NCI-H2196 treated with DMSO at 0.1 percent for 48 hours (cell line): ENCODE results near the gene CCDC7.
"Not testable (repeated sequence)": the region's sequence is repeated elsewhere in the genome, so short reads cannot be mapped to it uniquely, and the experiment has no call there.

Source experiments
- DNase-seq: peaks from one replicate; lab custom pipeline; 2025; ENCODE audit not compliant: unreplicated experiment; lab: John Stamatoyannopoulos, UW

The CCDC7 gene

GRCh38 chr10:32445740-32446535, at the start of gene CCDC7:
CCDC7 (plus strand) TSS chr10:32446140; CDS start chr10:32451643, 5,503 bp downstream.
- peak; percentile 31 for DNase-seq

GRCh38 chr10:32397163-32397562, 48.8 kb upstream of the CCDC7 start:
- DNase-seq, result not testable (repeated sequence)

- not testable (repeated sequence) for DNase-seq
Observed at GRCh38 chr10:32399720-32400119, 46.2 kb upstream of the CCDC7 start.

- no peak for DNase-seq
Observed at GRCh38 chr10:32400961-32401360, 45.0 kb upstream of the CCDC7 start.

- DNase-seq, result no peak
Observed at GRCh38 chr10:32402499-32402898, 43.4 kb upstream of the CCDC7 start.

GRCh38 chr10:32403091-32403490, 42.8 kb upstream of the CCDC7 start:
- no peak for DNase-seq

GRCh38 chr10:32408690-32409089, 37.2 kb upstream of the CCDC7 start:
- DNase-seq, result no peak

- no peak for DNase-seq
Observed at GRCh38 chr10:32409741-32410140, 36.2 kb upstream of the CCDC7 start.

- no peak for DNase-seq
Observed at GRCh38 chr10:32410569-32410968, 35.4 kb upstream of the CCDC7 start.

GRCh38 chr10:32411797-32412498, 34.0 kb upstream of the CCDC7 start:
- DNase-seq, result no peak

- no peak for DNase-seq
Observed at GRCh38 chr10:32412499-32412853, 33.5 kb upstream of the CCDC7 start.

GRCh38 chr10:32413513-32413912, 32.4 kb upstream of the CCDC7 start:
- no peak for DNase-seq

GRCh38 chr10:32415361-32415760, 30.6 kb upstream of the CCDC7 start:
- DNase-seq, result no peak

GRCh38 chr10:32417911-32418547, 27.9 kb upstream of the CCDC7 start:
- DNase-seq, result no peak

GRCh38 chr10:32418572-32418971, 27.4 kb upstream of the CCDC7 start:
- DNase-seq, result no peak

- DNase-seq, result no peak
Observed at GRCh38 chr10:32419615-32420014, 26.3 kb upstream of the CCDC7 start.

GRCh38 chr10:32426186-32426585, 19.8 kb upstream of the CCDC7 start:
- DNase-seq, result no peak

GRCh38 chr10:32433542-32433941, 12.4 kb upstream of the CCDC7 start:
- no peak for DNase-seq

- DNase-seq, result no peak
Observed at GRCh38 chr10:32436215-32436614, 9.7 kb upstream of the CCDC7 start.

GRCh38 chr10:32437334-32437733, 8.6 kb upstream of the CCDC7 start:
- no peak for DNase-seq

GRCh38 chr10:32445036-32445435, 904 bp upstream of the CCDC7 start:
- DNase-seq, result no peak
